ENCODE measurements around the gene SORT1. TPM values are rescaled to one million over a fixed set of nuclear protein-coding genes. Genes with fewer than 3 reads are reported as not detected.

The SORT1 gene
- total and polyA plus RNA-seq, 2 of the 13 experiments (the other 11 are each of a cell fraction or from before 2014, with no cell fraction given), result 32.4 to 93.0 TPM

GRCh38 chr1:109274533-109275476 lies 122.9 kb downstream of the SORT1 start (continued):
- TF ChIP-seq TFE3 (CRISPR knock-in tag; IDR thresholded peaks at IDR 0.05), result peak; percentile 96
- TF ChIP-seq YEATS2 (CRISPR knock-in tag; IDR thresholded peaks at IDR 0.05; ENCODE audit: borderline replicate concordance), result no peak
- TF ChIP-seq FOXM1 (CRISPR knock-in tag; IDR thresholded peaks at IDR 0.05), result no peak
- TF ChIP-seq ZFP41 (CRISPR knock-in tag; IDR thresholded peaks at IDR 0.05; ENCODE audit: borderline replicate concordance), result no peak
- TF ChIP-seq ZBTB37 (CRISPR knock-in tag; IDR thresholded peaks at IDR 0.05), result no peak
- peak; percentile 54; the same call in 1 of the 2 replicates for TF ChIP-seq HOXA5 (CRISPR knock-in tag; IDR thresholded peaks at IDR 0.05)
- TF ChIP-seq KDM1A (CRISPR knock-in tag; IDR thresholded peaks at IDR 0.05), result no peak
- no peak for TF ChIP-seq PAWR (CRISPR knock-in tag; IDR thresholded peaks at IDR 0.05; ENCODE audit: borderline replicate concordance)
- no peak for TF ChIP-seq HHEX (CRISPR knock-in tag; IDR thresholded peaks at IDR 0.05)
- TF ChIP-seq EED (CRISPR knock-in tag; IDR thresholded peaks at IDR 0.05), result 0 out of 2 replicates have a peak, but pooled peaks have one; percentile 56
- TF ChIP-seq KLF13 (CRISPR knock-in tag; IDR thresholded peaks at IDR 0.05), result no peak
- peak; percentile 80 for TF ChIP-seq MYC (CRISPR knock-in tag; IDR thresholded peaks at IDR 0.05; ENCODE audit: borderline replicate concordance)
- 0 out of 2 replicates have a peak, but pooled peaks have one; percentile 6 for TF ChIP-seq NR2F6 (IDR thresholded peaks at IDR 0.05)
- TF ChIP-seq NR2F6 (CRISPR knock-in tag; IDR thresholded peaks at IDR 0.05), result peak; percentile 68; the same call in 1 of the 2 replicates
- no peak; the same call in none of the 2 replicates for TF ChIP-seq ZNF772 (CRISPR knock-in tag; IDR thresholded peaks at IDR 0.05)
- TF ChIP-seq ZNF3 (CRISPR knock-in tag; IDR thresholded peaks at IDR 0.05), result no peak
- peak; percentile 58; the same call in 1 of the 2 replicates for TF ChIP-seq ZNF615 (CRISPR knock-in tag; IDR thresholded peaks at IDR 0.05; ENCODE audit: borderline replicate concordance)
- peak; percentile 54; the same call in 1 of the 2 replicates for TF ChIP-seq NCOA1 (CRISPR knock-in tag; IDR thresholded peaks at IDR 0.05)
- TF ChIP-seq MED1 (CRISPR knock-in tag; IDR thresholded peaks at IDR 0.05), result peak; percentile 73
- no peak for TF ChIP-seq ZNF260 (CRISPR knock-in tag; IDR thresholded peaks at IDR 0.05; ENCODE audit: borderline replicate concordance, low read depth)
- TF ChIP-seq HNF1A (IDR thresholded peaks at IDR 0.05; ENCODE audit: low read depth), result no peak
- no peak; the same call in 1 of the 2 replicates for TF ChIP-seq HNF1A (CRISPR knock-in tag; IDR thresholded peaks at IDR 0.05; ENCODE audit: borderline replicate concordance)
- TF ChIP-seq HNF4A (CRISPR knock-in tag; IDR thresholded peaks at IDR 0.05), result peak; percentile 69
- peak; percentile 75 for TF ChIP-seq HNRNPLL (IDR thresholded peaks at IDR 0.05; ENCODE audit: low read depth, low read length, poor library complexity, severe bottlenecking)
- peak; percentile 38; the same call in 1 of the 2 replicates for TF ChIP-seq ZNF607 (CRISPR knock-in tag; IDR thresholded peaks at IDR 0.05; ENCODE audit: borderline replicate concordance)
